ENCODE data around the gene NUTF2. TPM values are rescaled to one million over a fixed set of nuclear protein-coding genes. Genes with fewer than 3 reads are reported as not detected.

Gene NUTF2
- polyA plus RNA-seq, 1 experiment: 151 TPM

- TF ChIP-seq, protein P1, sequence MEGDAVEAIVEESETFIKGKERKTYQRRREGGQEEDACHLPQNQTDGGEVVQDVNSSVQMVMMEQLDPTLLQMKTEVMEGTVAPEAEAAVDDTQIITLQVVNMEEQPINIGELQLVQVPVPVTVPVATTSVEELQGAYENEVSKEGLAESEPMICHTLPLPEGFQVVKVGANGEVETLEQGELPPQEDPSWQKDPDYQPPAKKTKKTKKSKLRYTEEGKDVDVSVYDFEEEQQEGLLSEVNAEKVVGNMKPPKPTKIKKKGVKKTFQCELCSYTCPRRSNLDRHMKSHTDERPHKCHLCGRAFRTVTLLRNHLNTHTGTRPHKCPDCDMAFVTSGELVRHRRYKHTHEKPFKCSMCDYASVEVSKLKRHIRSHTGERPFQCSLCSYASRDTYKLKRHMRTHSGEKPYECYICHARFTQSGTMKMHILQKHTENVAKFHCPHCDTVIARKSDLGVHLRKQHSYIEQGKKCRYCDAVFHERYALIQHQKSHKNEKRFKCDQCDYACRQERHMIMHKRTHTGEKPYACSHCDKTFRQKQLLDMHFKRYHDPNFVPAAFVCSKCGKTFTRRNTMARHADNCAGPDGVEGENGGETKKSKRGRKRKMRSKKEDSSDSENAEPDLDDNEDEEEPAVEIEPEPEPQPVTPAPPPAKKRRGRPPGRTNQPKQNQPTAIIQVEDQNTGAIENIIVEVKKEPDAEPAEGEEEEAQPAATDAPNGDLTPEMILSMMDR (IDR thresholded peaks at IDR 0.05; ENCODE audit: low read depth, low read length): no peak
- Histone ChIP-seq H3K27ac (ENCODE audit: low read depth, low read length) (no peak overlapping the region), H3K27me3 (ENCODE audit: control insufficient read depth, insufficient read depth, low read length) (no peaks in the 10 kb centered on the region), H3K9me3 (ENCODE audit: control insufficient read depth, insufficient read depth, low read length) (no peaks in the 10 kb centered on the region), H3K4me3 (ENCODE audit: low read depth, low read length) (no peak overlapping the region)
- DNase-seq (ENCODE audit: low read depth, low spot score): no peak
- ChIA-PET CTCF (interaction anchor here (2.7 kb wide), 1 partner anchor 12 kb away, joined by 16 read pairs; no protein-coding TSS in a partner anchor), POLR2A (no interaction called here)
Observed at GRCh38 chr16:67803894-67804293, 42.8 kb upstream of the NUTF2 start.

DNA sequence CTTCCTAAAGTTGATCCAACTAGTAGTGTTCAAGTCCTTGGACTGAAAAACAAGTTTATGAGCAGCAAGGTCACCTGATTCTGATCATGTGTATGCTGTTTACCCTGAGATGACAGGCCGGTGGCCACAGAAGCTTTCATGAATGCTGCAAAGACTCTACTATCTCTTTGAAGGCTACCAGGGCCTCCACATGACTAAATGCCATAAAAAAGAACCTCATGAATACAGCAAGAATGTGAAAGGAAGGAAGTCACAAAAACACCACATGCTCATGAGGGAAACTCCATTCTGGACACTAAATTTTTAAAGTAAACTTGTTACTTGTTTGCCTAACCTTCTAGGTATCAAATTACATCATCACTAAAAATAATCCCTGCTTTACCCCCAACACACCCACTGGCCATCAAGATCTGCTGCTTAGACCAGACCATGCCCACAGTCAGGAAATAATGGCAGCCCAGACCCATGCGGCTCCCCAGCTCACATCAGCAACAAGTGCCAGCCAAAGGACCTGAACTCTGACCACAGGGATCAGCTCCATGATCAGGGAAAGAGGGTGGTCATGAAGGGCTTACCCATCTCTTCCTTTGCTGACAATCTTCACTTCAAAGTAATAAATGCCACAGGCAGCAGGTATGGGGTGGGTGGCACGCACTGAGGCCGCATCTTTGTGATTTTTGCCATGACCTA lies 41.7 kb upstream of the NUTF2 start:
- Histone ChIP-seq H3K27me3 (ENCODE audit: control insufficient read depth, insufficient read depth, low read length) (no peaks in the 10 kb centered on the region), H3K27ac (ENCODE audit: low read depth, low read length) (no peak overlapping the region), H3K9me3 (ENCODE audit: control insufficient read depth, insufficient read depth, low read length) (no peaks in the 10 kb centered on the region), H3K4me3 (ENCODE audit: low read depth, low read length) (peak overlapping the region; percentile 95)
- ChIA-PET POLR2A (no interaction called here), CTCF (no interaction called here)
- TF ChIP-seq, protein P1 (IDR thresholded peaks at IDR 0.05; ENCODE audit: low read depth, low read length): no peak
- DNase-seq (ENCODE audit: low read depth, low spot score): no peak

DNA sequence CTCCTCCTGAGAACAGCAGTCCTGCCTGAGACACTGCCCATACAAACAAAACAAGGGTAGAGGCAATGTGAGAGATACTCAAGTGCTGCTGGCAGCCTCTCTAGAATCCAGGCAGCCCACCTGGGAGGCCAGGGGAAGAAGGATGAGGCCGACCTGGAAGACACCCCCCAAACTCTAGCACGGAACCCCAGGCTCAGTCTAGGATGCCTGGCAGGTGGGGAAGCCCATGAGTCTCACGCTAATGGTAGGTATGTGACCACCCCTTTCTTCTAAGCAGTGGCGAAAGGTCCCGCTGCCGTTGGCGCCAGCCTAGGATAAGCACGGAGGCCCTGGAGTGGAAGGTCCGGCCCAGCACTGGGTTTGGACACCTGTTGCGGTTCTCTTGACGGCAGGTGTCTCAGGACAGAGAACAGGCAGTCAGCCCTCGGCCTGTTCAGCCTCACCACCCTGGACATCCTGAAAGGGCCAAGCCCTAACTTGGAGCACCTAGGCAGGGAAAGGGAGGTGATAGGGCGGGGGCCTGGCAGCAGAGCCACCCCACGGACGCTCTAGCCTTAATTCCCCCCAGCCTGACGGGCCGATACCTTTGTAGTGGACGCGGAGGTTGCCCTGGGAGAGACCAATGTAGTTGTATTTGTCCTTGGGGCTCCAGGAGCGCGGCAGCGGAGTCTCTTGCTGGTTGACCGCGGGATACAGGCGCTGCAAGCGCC lies 40.9 kb upstream of the NUTF2 start:
- TF ChIP-seq, protein P1 (IDR thresholded peaks at IDR 0.05; ENCODE audit: low read depth, low read length): no peak
- POLR2A ChIA-PET: interaction anchor here (0.6 to 1.2 kb wide), 11 partner anchors 11 to 285 kb away, joined by 3 to 5 read pairs (median 3); partner anchors contain the start of genes GFOD2 and NUTF2
- Histone ChIP-seq H3K27me3 (ENCODE audit: control insufficient read depth, insufficient read depth, low read length) (no peaks in the 10 kb centered on the region), H3K27ac (ENCODE audit: low read depth, low read length) (no peak overlapping the region), H3K4me3 (ENCODE audit: low read depth, low read length) (peak overlapping the region; percentile 95), H3K9me3 (ENCODE audit: control insufficient read depth, insufficient read depth, low read length) (no peaks in the 10 kb centered on the region)
- DNase-seq (ENCODE audit: low read depth, low spot score): no peak
- CTCF ChIA-PET: interaction anchor here (1.5 to 3.2 kb wide), 2 partner anchors 10 to 133 kb away, joined by 8 to 41 read pairs; no protein-coding TSS in a partner anchor

DNA sequence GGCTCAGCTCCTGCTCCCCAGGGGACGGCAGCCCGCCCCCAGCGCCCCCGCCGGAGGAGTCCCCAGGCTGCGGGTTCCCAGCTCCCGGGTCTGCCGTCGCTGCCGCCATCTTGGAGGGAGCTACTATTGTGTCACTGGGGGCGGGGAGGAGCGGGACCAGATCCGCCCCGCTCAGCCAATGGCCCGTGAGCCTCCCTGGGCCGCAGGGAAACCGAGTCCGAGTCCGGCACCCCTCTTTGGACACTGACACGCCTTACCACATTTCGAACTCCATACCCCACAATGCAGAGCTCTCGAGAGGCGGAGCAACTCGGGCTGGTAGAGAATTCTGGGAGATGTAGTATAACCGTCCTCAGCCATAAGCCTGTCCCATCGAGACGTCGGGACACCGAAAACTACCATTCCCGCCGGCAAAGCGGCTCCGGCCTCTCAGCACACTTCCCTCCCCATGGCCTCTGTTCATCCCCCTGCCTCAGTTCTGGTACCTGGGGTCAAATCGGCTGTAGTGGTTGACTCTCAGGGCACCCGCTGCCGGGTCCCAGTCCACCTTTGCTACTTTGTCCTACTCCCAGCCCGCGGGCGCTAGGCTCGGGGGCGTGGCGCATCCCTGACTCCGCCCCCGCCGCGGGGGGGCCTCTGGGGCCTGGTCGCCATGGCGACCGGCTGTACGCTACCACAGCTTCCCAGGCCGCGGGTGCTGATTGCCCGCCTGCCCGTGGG lies 40.1 kb upstream of the NUTF2 start, which contains the start of the genes RANBP10 and TSNAXIP1:
Gene RANBP10 (minus strand): TSS at position 133 of the 720 bp plus-strand sequence. CDS start 24 bp downstream, at position 109.
Gene TSNAXIP1 (plus strand): TSS at position 462 of the 720 bp plus-strand sequence. CDS start 261 bp downstream, outside the sequence.
- no peaks in the 10 kb centered on the region for H3K27me3 ChIP-seq (ENCODE audit: control insufficient read depth, insufficient read depth, low read length)
- peak within 1 kb of the TSS; percentile 95 for H3K4me3 ChIP-seq (ENCODE audit: low read depth, low read length)
- ChIA-PET POLR2A (interaction anchor here (0.6 to 1.2 kb wide), 15 partner anchors 9 to 285 kb away, joined by 3 to 8 read pairs (median 3); partner anchors contain the start of genes CTCF, GFOD2 and NUTF2), CTCF (interaction anchor here (1.5 to 3.2 kb wide), 2 partner anchors 10 to 134 kb away, joined by 8 to 41 read pairs; no protein-coding TSS in a partner anchor)
- TF ChIP-seq, protein P1 (IDR thresholded peaks at IDR 0.05; ENCODE audit: low read depth, low read length): no peak
- no peak within 1 kb of the TSS for H3K27ac ChIP-seq (ENCODE audit: low read depth, low read length)
- peak; percentile 97 for DNase-seq (ENCODE audit: low read depth, low spot score)
- H3K9me3 ChIP-seq (ENCODE audit: control insufficient read depth, insufficient read depth, low read length): no peaks in the 10 kb centered on the region
